ELR (cell line): ENCODE data around the gene PSIP1.
"Not testable (repeated sequence)": the region's sequence is repeated elsewhere in the genome, so short reads cannot be mapped to it uniquely, and the experiment has no call there.

ENCODE experiments used
- DNase-seq: peaks from one replicate; pipeline ENCODE4 v3.0.0-alpha.2; 2015; ENCODE audit warnings: low read depth

The PSIP1 gene

DNA sequence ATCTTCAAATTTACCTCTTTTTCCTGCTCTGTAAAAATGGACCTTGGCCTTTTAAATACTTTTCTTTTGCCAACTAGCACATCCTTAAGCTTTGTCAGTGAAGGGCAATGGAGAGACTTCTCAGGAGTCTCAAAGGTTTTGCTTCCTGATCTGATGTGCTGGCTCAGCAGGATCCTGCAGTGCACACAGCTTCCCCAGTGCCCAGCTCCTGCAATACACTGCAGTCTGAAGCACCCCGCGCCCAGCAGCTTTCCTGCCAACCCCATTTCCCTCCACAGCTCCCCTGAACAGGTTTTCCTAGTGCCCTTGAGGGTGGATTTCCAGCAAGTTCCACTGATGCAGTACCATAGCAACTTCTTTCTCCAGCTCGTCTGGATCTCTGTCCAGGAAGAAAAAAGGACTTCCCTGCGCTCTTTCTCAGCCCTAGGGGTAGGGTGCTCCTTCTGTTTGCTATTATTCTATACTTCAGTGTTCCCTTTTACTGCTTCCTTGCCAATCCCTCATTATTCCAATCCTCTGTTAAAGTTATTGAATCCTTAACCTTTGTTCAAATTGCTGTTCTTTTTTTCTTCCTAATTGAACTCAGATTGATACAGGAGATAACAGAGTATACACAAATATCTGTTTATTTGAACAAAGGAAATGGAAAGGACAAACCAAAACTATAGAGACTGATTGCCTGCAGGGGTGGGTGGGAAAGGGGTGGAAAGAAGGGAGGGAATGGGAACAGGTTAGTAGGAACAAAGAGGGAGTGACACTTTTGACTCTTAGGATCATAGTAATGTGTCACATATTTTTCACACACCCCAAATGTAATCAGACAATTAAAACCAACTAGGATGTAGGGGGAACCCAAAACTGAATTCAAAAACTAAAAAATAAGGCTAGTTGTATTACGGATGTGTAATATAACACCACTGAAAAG, 79.6 kb downstream of the PSIP1 start:
- DNase-seq = no peak

GRCh38 chr9:15427702-15428101, 83.1 kb downstream of the PSIP1 start:
- not testable (repeated sequence) for DNase-seq

GRCh38 chr9:15426019-15426418, 84.8 kb downstream of the PSIP1 start:
- no peak for DNase-seq

- peak; percentile 51 for DNase-seq
These were observed 87.4 kb downstream of the PSIP1 start for GRCh38 chr9:15423231-15423985.

GRCh38 chr9:15422372-15423230, 88.2 kb downstream of the PSIP1 start, which contains the start of gene SNAPC3:
Gene SNAPC3 (plus strand): TSS chr9:15422876. CDS start chr9:15422880, 4 bp downstream.
- DNase-seq = peak; percentile 93

GRCh38 chr9:15421990-15422371, 88.8 kb downstream of the PSIP1 start:
- DNase-seq = no peak

DNA sequence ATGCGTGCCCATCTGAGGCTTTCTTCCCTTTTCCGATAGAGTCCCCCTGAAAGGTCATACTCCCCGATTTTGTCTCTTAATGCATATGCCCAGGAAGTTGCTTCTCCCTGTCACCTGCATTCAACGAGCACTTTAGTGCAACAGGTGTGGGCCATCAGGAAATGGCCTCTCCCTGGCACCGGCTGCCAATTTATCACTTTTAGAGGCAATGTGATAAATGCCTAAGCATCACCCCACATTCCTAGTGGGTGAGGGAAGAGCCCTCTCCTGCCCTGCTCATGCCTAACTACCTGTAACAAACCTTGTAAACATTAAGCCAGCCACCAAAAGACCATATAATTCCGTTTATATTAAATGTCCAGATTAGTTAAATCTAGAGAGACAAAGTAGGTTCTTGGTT, 89.2 kb downstream of the PSIP1 start:
- DNase-seq = no peak

- DNase-seq = no peak
These were observed 90.0 kb downstream of the PSIP1 start for GRCh38 chr9:15420796-15421195.

DNA sequence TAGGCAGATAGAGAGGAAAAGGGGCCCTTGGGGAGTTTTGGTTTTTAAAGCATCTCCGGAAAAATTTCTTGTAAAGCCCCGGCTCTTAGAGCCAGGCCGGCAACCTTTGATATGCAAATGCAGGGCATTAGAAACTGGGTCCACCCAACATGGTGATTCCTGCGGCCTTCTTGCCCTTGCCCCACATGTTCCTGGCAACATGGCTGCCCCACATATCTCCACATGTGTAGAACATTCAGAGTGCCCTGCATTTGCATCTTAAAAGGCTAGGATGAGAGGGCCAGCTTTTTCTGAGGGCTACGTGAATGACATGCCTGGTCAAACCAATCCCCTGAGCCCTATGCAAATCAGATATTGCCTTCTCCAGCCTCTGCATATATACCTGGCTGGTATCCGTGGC, 93.1 kb downstream of the PSIP1 start:
- DNase-seq = no peak

DNA sequence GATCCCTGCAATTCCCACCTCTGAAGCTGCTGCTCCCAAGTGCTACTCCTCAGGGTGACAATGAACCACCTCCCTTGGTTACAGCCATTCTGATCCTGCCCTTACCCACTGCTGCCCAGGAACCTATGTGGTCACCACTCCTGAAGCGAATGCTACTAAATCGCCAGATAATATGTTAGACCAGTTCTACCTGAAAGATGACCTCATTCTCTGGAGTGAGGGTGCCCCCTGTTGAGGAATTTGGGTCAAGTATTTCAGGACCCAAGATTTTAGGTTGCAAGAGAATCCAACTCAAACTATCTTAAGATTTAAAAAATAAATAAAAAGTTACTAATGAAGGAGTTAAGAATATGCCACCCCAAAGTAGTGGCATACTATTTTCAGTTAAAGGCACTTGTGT, 93.9 kb downstream of the PSIP1 start:
- peak; percentile 45 for DNase-seq
